H1 (cell line): ENCODE measurements around the gene DYRK1A. TPM values are rescaled to one million over a fixed set of nuclear protein-coding genes. Genes with fewer than 3 reads are reported as not detected.

Source experiments
- CBX5 ChIP-seq: fragments of 300-800, 300-1000 bp; sonication (generic); IDR thresholded peaks from 2 replicates; pipeline ENCODE4 v1.7.1; 2016; ENCODE audit warnings: antibody characterized with exemption, low read length, low read depth
- EGR1 ChIP-seq: IDR thresholded peaks from 2 replicates; pipeline ENCODE4 v1.6.1; 2011; ENCODE audit warnings: low read depth, low read length, borderline replicate concordance
- FOSL1 ChIP-seq: IDR thresholded peaks from 2 replicates; pipeline ENCODE4 v1.6.1; 2011; ENCODE audit warnings: mild to moderate bottlenecking, low read depth, low read length, moderate library complexity; ENCODE audit not compliant: insufficient read depth
- JUND ChIP-seq: IDR thresholded peaks from 2 replicates; pipeline ENCODE4 v1.6.1; 2011; ENCODE audit warnings: mild to moderate bottlenecking, improper control_type of control experiment, low read length
- KDM5A ChIP-seq: fragments of 200-600 bp; IDR thresholded peaks from 2 replicates; pipeline ENCODE4 v1.7.1; 2012; ENCODE audit warnings: mild to moderate bottlenecking, low read length, inconsistent platforms, mixed read lengths
- PHF8 ChIP-seq: fragments of 200-600 bp; sonication (generic); conservative IDR thresholded peaks from 2 replicates; pipeline ENCODE4 v1.7.1; 2012; ENCODE audit warnings: low read depth, mild to moderate bottlenecking, inconsistent platforms, low read length, moderate library complexity
- RAD21 ChIP-seq, 2 experiments: IDR thresholded peaks in 1 of 2; conservative IDR thresholded peaks in 1 of 2; 2 replicates each; pipeline ENCODE4 v1.6.1; 2011; ENCODE audit warnings: low read depth in 2 of 2, low read length in 2 of 2, improper control_type of control experiment in 1 of 2, inconsistent platforms in 1 of 2, mild to moderate bottlenecking in 1 of 2, moderate library complexity in 1 of 2
- SP4 ChIP-seq: IDR thresholded peaks from 2 replicates; pipeline ENCODE4 v1.6.1; 2012; ENCODE audit warnings: low read length, inconsistent platforms
- TBP ChIP-seq: IDR thresholded peaks from 2 replicates; pipeline ENCODE4 v1.6.1; 2011; ENCODE audit warnings: low read depth, low read length, improper control_type of control experiment
- polyA plus RNA-seq, 7 experiments: library from polyadenylated mRNA; depleted of rRNA in 3 of 7; stranded (reverse) in 5 of 7; unstranded in 2 of 7; fragments of >200 nt in 5 of 7; fragments of 200-250 nt in 2 of 7; gene quantifications; 1 replicate in 5 of 7; 2 replicates in 1 of 7; 4 replicates in 1 of 7; pipeline versions ENCODE4 v1.2.1 to v1.2.3, GENCODE V29; 2011 to 2013; ENCODE audit warnings: missing spikeins in 2 of 7, mixed read lengths in 2 of 7
- total RNA-seq: library from RNA; stranded (reverse); fragmentation: NEBNext Ultra II Directional; extraction: Animal tissue kit (Norgen Biotek cat#: 25700); gene quantifications from 2 replicates; pipeline ENCODE4 v1.2.1, GENCODE V29; 2021
- TF ChIP-seq, protein P1 (sequence below): IDR thresholded peaks from 2 replicates; pipeline ENCODE4 v1.6.1; 2012; ENCODE audit warnings: low read length, inconsistent platforms

The DYRK1A gene
- total and polyA plus RNA-seq, 2 of the 8 experiments (the other 6 are each of a cell fraction or from before 2014, with no cell fraction given), result 61.1 to 62.2 TPM

DNA sequence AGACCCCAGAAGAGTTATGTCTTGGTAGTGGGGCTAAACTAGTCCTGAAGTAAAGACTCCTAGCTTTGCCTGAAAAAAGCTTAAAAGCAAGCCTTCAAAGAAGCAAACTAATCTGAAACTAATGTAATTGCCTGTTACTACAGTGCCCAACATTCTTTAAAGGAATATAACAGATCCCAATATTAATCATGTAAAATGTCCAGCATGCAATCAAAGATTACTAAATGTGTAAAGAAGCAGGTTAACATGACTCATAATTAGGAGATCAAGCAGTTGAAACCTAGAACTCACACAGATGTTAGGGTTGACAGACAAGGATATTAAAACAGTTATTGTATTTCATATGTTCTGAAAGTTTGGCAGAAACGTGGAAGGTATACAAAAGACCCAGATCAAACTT is 17.8 kb downstream of the DYRK1A start (continued):
- TF ChIP-seq, protein P1, sequence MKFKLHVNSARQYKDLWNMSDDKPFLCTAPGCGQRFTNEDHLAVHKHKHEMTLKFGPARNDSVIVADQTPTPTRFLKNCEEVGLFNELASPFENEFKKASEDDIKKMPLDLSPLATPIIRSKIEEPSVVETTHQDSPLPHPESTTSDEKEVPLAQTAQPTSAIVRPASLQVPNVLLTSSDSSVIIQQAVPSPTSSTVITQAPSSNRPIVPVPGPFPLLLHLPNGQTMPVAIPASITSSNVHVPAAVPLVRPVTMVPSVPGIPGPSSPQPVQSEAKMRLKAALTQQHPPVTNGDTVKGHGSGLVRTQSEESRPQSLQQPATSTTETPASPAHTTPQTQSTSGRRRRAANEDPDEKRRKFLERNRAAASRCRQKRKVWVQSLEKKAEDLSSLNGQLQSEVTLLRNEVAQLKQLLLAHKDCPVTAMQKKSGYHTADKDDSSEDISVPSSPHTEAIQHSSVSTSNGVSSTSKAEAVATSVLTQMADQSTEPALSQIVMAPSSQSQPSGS, result no peak
- no peak for TF ChIP-seq KDM5A
- no peak for TF ChIP-seq CBX5
- no peak for TF ChIP-seq FOSL1
- no peak for TF ChIP-seq EGR1
- TF ChIP-seq SP4, result no peak
- no peak for TF ChIP-seq TBP
- no peak for TF ChIP-seq RAD21 (IDR thresholded peaks at IDR 0.05 in 1 of 2, conservative IDR thresholded peaks at IDR 0.05 in 1 of 2; ENCODE audit: low read depth in 2 of 2, low read length in 2 of 2)
- TF ChIP-seq PHF8, result no peak
- TF ChIP-seq JUND, result no peak
